ENCODE measurements around the gene HCN2.
"Not testable (repeated sequence)": the region's sequence is repeated elsewhere in the genome, so short reads cannot be mapped to it uniquely, and the experiment has no call there.

HCN2 gene

GRCh38 chr19:585146-585545 lies 4.5 kb upstream of the HCN2 start:
- DNase-seq (ENCODE audit: low read depth in 2 of 2) = not testable (repeated sequence)

- no peak for DNase-seq (ENCODE audit: low read depth in 2 of 2)
These were observed 4.0 kb upstream of the HCN2 start for GRCh38 chr19:585551-586110.

- peak in 1 of 2 donors; percentile 63 for DNase-seq (ENCODE audit: low read depth in 2 of 2)
These were observed 1.5 kb upstream of the HCN2 start for GRCh38 chr19:588093-588740.

GRCh38 chr19:588741-589692 lies 664 bp upstream of the HCN2 start:
- no peak for DNase-seq (ENCODE audit: low read depth in 2 of 2)

GRCh38 chr19:590396-590745 lies 690 bp downstream of the HCN2 start:
- DNase-seq (ENCODE audit: low read depth in 2 of 2) = no peak

GRCh38 chr19:590750-591098 lies 1.0 kb downstream of the HCN2 start:
- DNase-seq (ENCODE audit: low read depth in 2 of 2) = no peak

GRCh38 chr19:591099-591958 lies 1.6 kb downstream of the HCN2 start:
- DNase-seq (ENCODE audit: low read depth in 2 of 2) = no peak

GRCh38 chr19:592101-592500 lies 2.4 kb downstream of the HCN2 start:
- no peak for DNase-seq (ENCODE audit: low read depth in 2 of 2)

GRCh38 chr19:593055-593454 lies 3.4 kb downstream of the HCN2 start:
- DNase-seq (ENCODE audit: low read depth in 2 of 2) = no peak

- DNase-seq (ENCODE audit: low read depth in 2 of 2) = no peak
These were observed 3.8 kb downstream of the HCN2 start for GRCh38 chr19:593505-593904.

- DNase-seq (ENCODE audit: low read depth in 2 of 2) = no peak
These were observed 4.7 kb downstream of the HCN2 start for GRCh38 chr19:594265-594870.

GRCh38 chr19:595326-596262 lies 5.9 kb downstream of the HCN2 start:
- DNase-seq (ENCODE audit: low read depth in 2 of 2) = no peak

- no peak for DNase-seq (ENCODE audit: low read depth in 2 of 2)
These were observed 6.6 kb downstream of the HCN2 start for GRCh38 chr19:596263-596655.

- no peak for DNase-seq (ENCODE audit: low read depth in 2 of 2)
These were observed 8.0 kb downstream of the HCN2 start for GRCh38 chr19:597406-598315.

- DNase-seq (ENCODE audit: low read depth in 2 of 2) = no peak
These were observed 11.6 kb downstream of the HCN2 start for GRCh38 chr19:601310-601709.

- no peak for DNase-seq (ENCODE audit: low read depth in 2 of 2)
These were observed 12.1 kb downstream of the HCN2 start for GRCh38 chr19:601790-602189.

- no peak for DNase-seq (ENCODE audit: low read depth in 2 of 2)
These were observed 13.0 kb downstream of the HCN2 start for GRCh38 chr19:602391-603301.

- DNase-seq (ENCODE audit: low read depth in 2 of 2) = not testable (repeated sequence)
These were observed 13.6 kb downstream of the HCN2 start for GRCh38 chr19:603302-603639.

All from activated CD4-positive, alpha-beta T cell treated with anti-CD3 and anti-CD28 coated beads for 24 hours (primary cell).